Breast epithelium (tissue), 3 donors: ENCODE data around the gene CYFIP1.

Experiments used
- POLR2A ChIP-seq: fragments of 450-650 bp; IDR thresholded peaks from one replicate; pipeline ENCODE4 v1.6.1; 2016; ENCODE audit warnings: antibody characterized with exemption, mild to moderate bottlenecking, moderate library complexity
- POLR2AphosphoS5 ChIP-seq, 3 donors: sonication (generic); formaldehyde crosslinking; IDR thresholded peaks; one replicate each; pipeline ENCODE4 v1.6.1; 2017; ENCODE audit warnings: antibody characterized with exemption in 3 of 3
- TF ChIP-seq, protein P1 (sequence below), 3 donors: fragments of 450-650 bp; IDR thresholded peaks; one replicate each; pipeline ENCODE4 v1.5.1; 2016 to 2017; ENCODE audit warnings: antibody characterized with exemption in 3 of 3, mild to moderate bottlenecking in 3 of 3, moderate library complexity in 3 of 3

DNA sequence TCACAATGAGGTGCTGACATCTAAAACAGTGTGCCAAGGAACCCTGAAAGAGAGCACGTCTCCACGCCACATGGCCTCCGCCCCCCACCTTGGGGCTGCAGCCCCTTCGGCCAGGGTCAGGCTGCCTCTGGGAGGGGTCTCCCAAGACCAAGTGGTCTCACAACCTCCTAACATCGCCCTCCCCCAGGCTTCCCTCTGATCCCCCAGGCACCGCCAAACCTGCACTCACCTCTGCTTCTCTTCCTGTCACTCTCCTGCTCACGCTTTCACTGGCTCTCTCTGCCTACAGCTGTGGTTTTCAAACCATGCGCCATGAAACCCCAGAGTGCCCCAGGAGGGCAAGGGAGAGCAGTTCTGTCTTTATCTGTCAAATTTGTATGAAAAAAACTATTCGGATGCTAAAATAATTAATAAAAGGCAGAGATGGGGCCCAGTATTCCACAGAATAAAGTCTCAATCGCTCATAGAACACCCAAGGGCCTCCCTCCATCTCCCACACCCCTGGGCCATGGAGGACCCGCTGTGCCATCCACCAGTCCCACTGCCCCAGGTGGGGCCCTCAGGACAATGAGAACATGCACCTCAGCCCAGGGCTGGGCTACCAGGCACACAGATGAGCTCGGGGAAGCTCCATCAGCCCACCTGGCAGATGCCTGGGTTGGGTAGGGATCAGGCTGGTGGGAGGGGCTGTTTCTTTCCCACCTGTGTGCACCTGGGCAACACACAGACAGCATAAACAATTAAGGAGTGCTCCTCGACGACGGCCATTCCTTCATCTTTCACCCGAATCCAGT is 21.5 kb downstream of the CYFIP1 start:
- TF ChIP-seq, protein P1, sequence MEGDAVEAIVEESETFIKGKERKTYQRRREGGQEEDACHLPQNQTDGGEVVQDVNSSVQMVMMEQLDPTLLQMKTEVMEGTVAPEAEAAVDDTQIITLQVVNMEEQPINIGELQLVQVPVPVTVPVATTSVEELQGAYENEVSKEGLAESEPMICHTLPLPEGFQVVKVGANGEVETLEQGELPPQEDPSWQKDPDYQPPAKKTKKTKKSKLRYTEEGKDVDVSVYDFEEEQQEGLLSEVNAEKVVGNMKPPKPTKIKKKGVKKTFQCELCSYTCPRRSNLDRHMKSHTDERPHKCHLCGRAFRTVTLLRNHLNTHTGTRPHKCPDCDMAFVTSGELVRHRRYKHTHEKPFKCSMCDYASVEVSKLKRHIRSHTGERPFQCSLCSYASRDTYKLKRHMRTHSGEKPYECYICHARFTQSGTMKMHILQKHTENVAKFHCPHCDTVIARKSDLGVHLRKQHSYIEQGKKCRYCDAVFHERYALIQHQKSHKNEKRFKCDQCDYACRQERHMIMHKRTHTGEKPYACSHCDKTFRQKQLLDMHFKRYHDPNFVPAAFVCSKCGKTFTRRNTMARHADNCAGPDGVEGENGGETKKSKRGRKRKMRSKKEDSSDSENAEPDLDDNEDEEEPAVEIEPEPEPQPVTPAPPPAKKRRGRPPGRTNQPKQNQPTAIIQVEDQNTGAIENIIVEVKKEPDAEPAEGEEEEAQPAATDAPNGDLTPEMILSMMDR (IDR thresholded peaks at IDR 0.05): no peak
- TF ChIP-seq POLR2A (no peak), POLR2AphosphoS5 (IDR thresholded peaks at IDR 0.05) (no peak)
